ENCODE measurements around the gene NELFE. TPM values are rescaled to one million over a fixed set of nuclear protein-coding genes. Genes with fewer than 3 reads are reported as not detected.

Gene NELFE
- total RNA-seq, 2 donors from 2014 or later, result 88.9 to 94.0 TPM

DNA sequence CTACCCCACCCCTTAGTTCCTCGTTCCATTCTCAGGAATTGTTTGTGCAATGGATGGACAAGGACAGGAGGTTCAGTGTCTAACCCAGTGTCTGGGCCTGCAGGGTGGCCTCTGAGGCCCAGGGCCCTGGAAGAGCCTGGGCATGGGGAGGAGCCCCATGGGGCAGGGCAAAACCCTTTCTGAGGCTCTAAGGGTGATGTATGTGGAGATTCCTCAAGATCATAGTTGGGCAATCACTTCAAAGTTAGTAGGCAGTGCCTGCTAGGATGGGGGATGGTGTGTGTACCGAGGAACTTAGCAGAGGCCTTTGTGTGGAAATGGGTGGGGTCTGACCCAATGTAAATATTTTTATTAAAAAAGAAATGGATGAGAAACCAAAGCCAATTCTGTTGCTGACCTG is 38.0 kb downstream of the NELFE start:
- intact Hi-C loops (cut with DNase I), result no loop called here
- Histone ChIP-seq H3K36me3 (no peaks in the 10 kb centered on the region), H3K4me3 (no peak overlapping the region), H3K4me1 (replicated peaks) (peaks cover 4% of the 10 kb centered on the region), H3K27me3 (replicated peaks; ENCODE audit: insufficient read depth) (no peaks in the 10 kb centered on the region), H3K9me3 (no peaks in the 10 kb centered on the region), H3K27ac (peak overlapping the region; percentile 30 to 78)
- peak; percentile 47 for TF ChIP-seq POLR2AphosphoS5 (IDR thresholded peaks at IDR 0.05)
- TF ChIP-seq POLR2A (IDR thresholded peaks at IDR 0.05), result no peak
- WGBS, result 38% methylated on average over 2 of the region's 2 CpGs
- peak; percentile 41 for DNase-seq (ENCODE audit: low spot score)

GRCh38 chr6:31919624-31920303 is 39.0 kb downstream of the NELFE start:
- peak; percentile 38 for DNase-seq (ENCODE audit: low spot score)
- no peak overlapping the region for H3K4me3 ChIP-seq
- H3K9me3 ChIP-seq, result no peaks in the 10 kb centered on the region
- WGBS, result 42% methylated on average over 6 of the region's 6 CpGs
- no peaks in the 10 kb centered on the region for H3K36me3 ChIP-seq
- H3K4me1 ChIP-seq (replicated peaks), result peaks cover 4% of the 10 kb centered on the region
- no peaks in the 10 kb centered on the region for H3K27me3 ChIP-seq (replicated peaks; ENCODE audit: insufficient read depth)
- peak overlapping the region; percentile 30 to 78 for H3K27ac ChIP-seq
- TF ChIP-seq CTCF (IDR thresholded peaks at IDR 0.05), result no peak
- peak; percentile 73 for TF ChIP-seq POLR2AphosphoS5 (IDR thresholded peaks at IDR 0.05)
- intact Hi-C loops (cut with DNase I), result no loop called here

DNA sequence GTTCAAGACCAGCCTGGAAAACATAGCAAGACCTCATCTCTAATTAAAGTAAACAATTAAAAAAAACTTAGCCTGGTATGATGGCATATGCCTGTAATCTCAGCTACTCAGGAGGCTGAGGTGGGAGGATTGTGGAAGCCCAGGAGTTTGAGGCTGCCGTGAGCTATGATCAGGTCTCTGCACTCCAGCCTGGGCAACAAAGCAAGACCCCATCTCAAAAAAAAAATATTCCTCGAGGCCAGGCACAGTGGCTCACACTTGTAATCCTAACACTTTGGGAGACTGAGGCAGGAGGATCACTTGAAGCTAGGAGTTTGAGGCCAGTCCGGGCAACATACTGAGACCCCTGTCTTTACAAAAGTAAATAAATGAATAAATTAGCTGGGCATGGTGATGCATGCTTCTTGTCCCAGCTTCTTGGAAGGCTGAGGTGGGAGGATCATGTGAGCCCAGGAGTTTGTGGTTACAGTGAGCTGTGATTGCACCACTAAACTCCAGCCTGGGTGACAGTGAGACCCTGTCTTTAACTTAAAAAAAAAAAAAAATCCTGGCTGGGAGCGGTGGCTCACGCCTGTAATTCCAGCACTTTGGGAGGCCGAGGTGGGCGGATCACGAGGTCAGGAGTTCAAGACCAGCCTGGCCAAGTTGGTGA is 40.6 kb downstream of the NELFE start:
- Histone ChIP-seq H3K4me1 (replicated peaks) (peaks cover 4% of the 10 kb centered on the region), H3K36me3 (no peaks in the 10 kb centered on the region), H3K4me3 (no peak overlapping the region), H3K27me3 (replicated peaks; ENCODE audit: insufficient read depth) (no peaks in the 10 kb centered on the region), H3K27ac (no peak overlapping the region), H3K9me3 (no peaks in the 10 kb centered on the region)
- no peak for DNase-seq (ENCODE audit: low spot score)
- WGBS, result 90% methylated on average over 8 of the region's 8 CpGs
- no peak for TF ChIP-seq POLR2A (IDR thresholded peaks at IDR 0.05)
- TF ChIP-seq POLR2AphosphoS5 (IDR thresholded peaks at IDR 0.05), result no peak
- no peak for TF ChIP-seq CTCF (IDR thresholded peaks at IDR 0.05)
- intact Hi-C loops (cut with DNase I), result no loop called here

- DNase-seq (ENCODE audit: low spot score), result no peak
- TF ChIP-seq POLR2AphosphoS5 (IDR thresholded peaks at IDR 0.05) (no peak), POLR2A (IDR thresholded peaks at IDR 0.05) (no peak), CTCF (IDR thresholded peaks at IDR 0.05) (no peak)
- H3K27me3 ChIP-seq (replicated peaks; ENCODE audit: insufficient read depth), result no peaks in the 10 kb centered on the region
- H3K36me3 ChIP-seq, result no peaks in the 10 kb centered on the region
- H3K4me3 ChIP-seq, result no peak overlapping the region
- intact Hi-C loops (cut with DNase I), result no loop called here
- H3K27ac ChIP-seq, result no peak overlapping the region
- H3K4me1 ChIP-seq (replicated peaks), result peaks cover 3% of the 10 kb centered on the region
- 61% methylated on average over 6 of the region's 6 CpGs for WGBS
- H3K9me3 ChIP-seq, result no peaks in the 10 kb centered on the region
Measured at GRCh38 chr6:31915756-31916155, 43.0 kb downstream of the NELFE start.

GRCh38 chr6:31915351-31915750 is 43.4 kb downstream of the NELFE start:
- H3K9me3 ChIP-seq, result no peaks in the 10 kb centered on the region
- H3K27ac ChIP-seq, result no peak overlapping the region
- no peak for TF ChIP-seq CTCF (IDR thresholded peaks at IDR 0.05)
- no peak for TF ChIP-seq POLR2A (IDR thresholded peaks at IDR 0.05)
- no peak for TF ChIP-seq POLR2AphosphoS5 (IDR thresholded peaks at IDR 0.05)
- H3K4me3 ChIP-seq, result no peak overlapping the region
- H3K36me3 ChIP-seq, result no peaks in the 10 kb centered on the region
- H3K4me1 ChIP-seq (replicated peaks), result no peaks in the 10 kb centered on the region
- DNase-seq (ENCODE audit: low spot score), result no peak
- no peaks in the 10 kb centered on the region for H3K27me3 ChIP-seq (replicated peaks; ENCODE audit: insufficient read depth)
- intact Hi-C loops (cut with DNase I), result no loop called here
